Right ventricle myocardium inferior (tissue), 1 donor: Measurements from ENCODE around the gene USP46. TPM values are rescaled to one million over a fixed set of nuclear protein-coding genes. Genes with fewer than 3 reads are reported as not detected.

ENCODE experiments used
- ATAC-seq: fragments of 200-7000 bp; cut with Tn5 transposase; one replicate; pipeline ENCODE4 v1.9.1; 2020; ENCODE audit warnings: mild to moderate bottlenecking, moderate library complexity
- DNase-seq: peaks from one replicate; pipeline ENCODE4 v3.0.0; 2021; ENCODE audit errors: missing footprints
- intact Hi-C: fragments of 100-400 bp; cut with DNase I; formaldehyde crosslinking; loops from one replicate; pipeline ENCODE4 v1.11.0; 2022
- total RNA-seq: library from RNA; stranded (reverse); fragmentation: NEBNext Ultra II Directional; extraction: Animal tissue kit (Norgen Biotek cat#: 25700); gene quantifications from one replicate; pipeline ENCODE4 v1.2.1, GENCODE V29; 2021
- donor health status: DM: no; HTN: yes; CAD: no; lungs with severe emphysema.

USP46 gene
- total RNA-seq, 1 donor from 2014 or later, result 65.1 TPM

GRCh38 chr4:52628974-52629373, 30.1 kb downstream of the USP46 start:
- ATAC-seq (no peak), DNase-seq (no peak)
- intact Hi-C loops, result no loop called here

DNA sequence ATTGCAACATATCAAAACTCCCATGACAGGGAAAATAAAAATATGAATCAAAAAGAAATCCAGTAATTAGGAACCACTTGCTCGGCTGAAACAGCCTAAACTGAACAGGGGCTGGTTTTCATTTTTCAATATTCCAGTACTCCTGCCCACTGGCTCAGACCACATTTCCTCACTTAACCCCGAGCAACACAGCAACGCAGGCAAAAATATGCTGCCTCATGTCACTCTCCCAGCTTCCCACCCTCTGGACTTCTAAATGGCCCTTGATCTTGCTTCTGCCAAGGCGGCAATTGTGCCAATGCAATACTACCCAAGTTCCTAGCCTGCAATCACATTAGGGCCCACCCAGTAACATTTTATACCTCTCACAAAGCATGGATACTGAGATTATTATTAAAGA, 30.6 kb downstream of the USP46 start:
- no peak for DNase-seq
- intact Hi-C loops, result no loop called here
- ATAC-seq, result no peak

GRCh38 chr4:52627876-52628275, 31.2 kb downstream of the USP46 start:
- no peak for ATAC-seq
- no peak for DNase-seq
- intact Hi-C loops, result no loop called here

- no peak for DNase-seq
- intact Hi-C loops, result no loop called here
- ATAC-seq, result no peak
Observed at GRCh38 chr4:52625216-52625615, 33.9 kb downstream of the USP46 start.

DNA sequence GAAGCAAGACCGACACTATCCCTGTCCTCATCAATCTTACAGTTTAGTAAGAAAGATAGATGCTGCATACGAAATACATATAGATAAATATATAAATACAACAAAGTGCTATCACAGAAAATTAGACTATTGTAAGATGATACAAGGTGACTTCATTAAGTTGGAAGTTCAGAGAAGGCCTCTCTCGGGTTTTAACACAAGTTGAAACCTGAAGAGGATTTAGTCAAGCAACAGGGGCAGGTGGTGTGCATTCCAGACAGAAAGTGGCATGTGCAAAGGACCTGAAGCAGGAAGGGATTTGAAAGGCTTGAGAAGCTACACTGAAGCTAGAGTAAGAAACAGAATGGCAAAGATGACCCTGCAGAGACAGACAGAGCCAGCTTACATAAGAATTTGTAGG, 36.5 kb downstream of the USP46 start:
- intact Hi-C loops, result no loop called here
- DNase-seq (no peak), ATAC-seq (no peak)

- intact Hi-C loops, result no loop called here
- DNase-seq (no peak), ATAC-seq (no peak)
Observed at GRCh38 chr4:52621567-52621966, 37.5 kb downstream of the USP46 start.

- ATAC-seq (peak; percentile 28), DNase-seq (no peak)
- intact Hi-C loops, result no loop called here
Observed at GRCh38 chr4:52619591-52619931, 39.5 kb downstream of the USP46 start.

GRCh38 chr4:52618795-52619590, 40.1 kb downstream of the USP46 start:
- intact Hi-C loops, result no loop called here
- DNase-seq (no peak), ATAC-seq (no peak)

GRCh38 chr4:52617336-52618020, 41.6 kb downstream of the USP46 start:
- intact Hi-C loops, result no loop called here
- DNase-seq (no peak), ATAC-seq (no peak)

GRCh38 chr4:52614241-52614640, 44.9 kb downstream of the USP46 start:
- intact Hi-C loops, result no loop called here
- DNase-seq (no peak), ATAC-seq (no peak)

DNA sequence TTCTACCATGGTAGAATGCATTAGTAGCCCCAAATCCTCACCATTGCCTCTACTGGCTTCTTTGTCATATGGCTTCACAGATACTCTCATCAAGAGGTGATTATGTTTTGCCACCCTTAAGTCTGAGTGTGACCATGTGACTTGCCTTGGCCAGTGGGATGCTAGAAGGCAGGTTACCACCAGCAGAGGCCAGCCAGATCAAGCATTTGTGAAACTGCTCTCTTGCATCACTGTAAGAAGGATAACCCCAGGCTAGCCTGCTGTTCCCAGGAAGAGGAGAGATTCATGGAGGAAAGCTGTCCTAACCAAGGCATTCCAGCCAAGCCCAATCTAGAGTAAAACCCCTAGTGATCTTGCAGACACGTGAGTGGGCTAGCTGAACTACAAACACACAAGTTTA, 46.8 kb downstream of the USP46 start:
- ATAC-seq (no peak), DNase-seq (no peak)
- intact Hi-C loops, result no loop called here

DNA sequence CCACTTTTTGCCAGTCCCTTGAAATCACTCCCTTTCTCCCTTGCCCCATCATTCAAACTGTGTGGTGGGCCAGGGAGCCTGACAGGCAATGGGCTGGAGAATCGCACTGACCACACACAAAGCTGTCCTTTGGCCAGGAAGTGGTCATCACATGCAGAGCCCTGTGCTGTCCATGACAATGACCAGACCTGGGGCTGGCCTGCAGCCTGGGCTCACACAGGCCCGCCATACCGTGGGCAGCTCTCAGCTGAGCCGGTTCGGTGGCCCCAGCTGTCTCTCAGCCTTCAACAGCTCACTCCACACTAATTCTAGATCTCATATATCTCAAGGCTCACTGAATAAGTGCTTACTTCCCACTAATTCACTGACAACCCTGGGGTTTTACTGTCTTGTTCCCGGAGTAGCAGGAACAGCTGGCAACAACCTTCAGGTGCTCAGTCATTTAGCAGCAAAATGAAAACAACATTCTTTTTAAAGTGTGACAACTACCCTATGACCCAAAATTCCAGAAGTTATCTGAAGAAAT, 48.0 kb downstream of the USP46 start:
- intact Hi-C loops, result no loop called here
- no peak for ATAC-seq
- DNase-seq, result no peak

DNA sequence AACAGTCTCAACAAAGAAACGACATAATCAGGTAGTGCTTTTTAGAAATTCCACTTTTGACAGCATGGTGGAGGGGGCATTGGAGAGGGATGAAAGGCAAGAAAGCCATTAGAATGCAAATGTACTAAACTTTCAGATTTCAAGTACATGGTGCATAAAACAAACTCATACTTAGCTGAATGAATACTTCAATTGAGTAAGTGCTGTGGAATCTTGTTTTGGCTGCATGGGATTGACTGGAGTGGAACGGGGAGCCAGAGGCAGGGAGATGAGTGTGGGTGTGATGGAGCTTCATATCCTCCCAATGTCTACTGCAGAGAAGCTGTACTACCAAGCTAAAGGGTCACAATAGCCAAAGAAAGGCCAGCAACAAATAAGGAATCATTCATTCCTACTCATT, 52.4 kb downstream of the USP46 start:
- intact Hi-C loops, result loop anchor here (10.0 kb wide), 1 partner anchor 258 kb away; the partner anchor contains the start of gene RASL11B
- ATAC-seq (no peak), DNase-seq (no peak)

- ATAC-seq, result no peak
- no peak for DNase-seq
- intact Hi-C loops, result loop anchor here (10.0 kb wide), 1 partner anchor 259 kb away; the partner anchor contains the start of gene RASL11B
Observed at GRCh38 chr4:52606040-52606439, 53.1 kb downstream of the USP46 start.

- intact Hi-C loops, result loop anchor here (5.0 to 10.0 kb wide), 3 partner anchors 52 to 261 kb away; partner anchors contain the start of genes RASL11B and USP46
- no peak for DNase-seq
- ATAC-seq, result no peak
Observed at GRCh38 chr4:52604215-52604614, 54.9 kb downstream of the USP46 start.

GRCh38 chr4:52600275-52600674, 58.8 kb downstream of the USP46 start:
- peak; percentile 65 for DNase-seq
- peak; percentile 89 for ATAC-seq
- intact Hi-C loops, result loop anchor here (5.0 to 10.0 kb wide), 3 partner anchors 48 to 265 kb away; partner anchors contain the start of genes RASL11B and USP46

GRCh38 chr4:52595001-52595400, 64.1 kb downstream of the USP46 start:
- no peak for ATAC-seq
- no peak for DNase-seq
- intact Hi-C loops, result no loop called here

DNA sequence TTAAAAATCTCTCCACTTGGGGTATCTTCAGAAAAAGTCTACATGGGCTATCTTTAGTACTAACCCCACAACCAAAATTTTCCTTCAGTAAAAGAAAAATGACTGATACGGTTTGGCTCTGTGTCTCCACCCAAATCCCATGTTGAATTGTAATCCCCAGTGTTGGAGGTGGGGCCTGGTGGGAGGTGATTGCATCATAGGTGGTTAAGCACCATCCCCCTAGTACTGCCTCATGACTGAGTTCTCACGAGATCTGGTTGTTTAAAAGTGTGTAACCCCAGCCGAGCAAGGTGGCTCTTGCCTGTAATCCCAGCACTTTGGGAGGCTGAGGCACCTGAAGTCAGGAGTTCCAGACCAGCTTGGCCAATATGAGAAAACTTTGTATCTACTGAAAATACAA, 66.8 kb downstream of the USP46 start:
- intact Hi-C loops, result no loop called here
- ATAC-seq (no peak), DNase-seq (no peak)

- intact Hi-C loops, result loop anchor here (2.0 to 5.0 kb wide), 3 partner anchors 42 to 123 kb away; partner anchors contain the start of gene USP46
- ATAC-seq, result no peak
- DNase-seq, result no peak
Observed at GRCh38 chr4:52588771-52589591, 70.1 kb downstream of the USP46 start.
